GM12801 (cell line): ENCODE results near the gene CYB561.

Experiments used
- TF ChIP-seq, protein P1 (sequence below): IDR thresholded peaks from one replicate; pipeline ENCODE4 v1.5.1; 2011; ENCODE audit warnings: control low read depth; ENCODE audit not compliant: insufficient read length; ENCODE audit errors: extremely low read depth

CYB561 gene

DNA sequence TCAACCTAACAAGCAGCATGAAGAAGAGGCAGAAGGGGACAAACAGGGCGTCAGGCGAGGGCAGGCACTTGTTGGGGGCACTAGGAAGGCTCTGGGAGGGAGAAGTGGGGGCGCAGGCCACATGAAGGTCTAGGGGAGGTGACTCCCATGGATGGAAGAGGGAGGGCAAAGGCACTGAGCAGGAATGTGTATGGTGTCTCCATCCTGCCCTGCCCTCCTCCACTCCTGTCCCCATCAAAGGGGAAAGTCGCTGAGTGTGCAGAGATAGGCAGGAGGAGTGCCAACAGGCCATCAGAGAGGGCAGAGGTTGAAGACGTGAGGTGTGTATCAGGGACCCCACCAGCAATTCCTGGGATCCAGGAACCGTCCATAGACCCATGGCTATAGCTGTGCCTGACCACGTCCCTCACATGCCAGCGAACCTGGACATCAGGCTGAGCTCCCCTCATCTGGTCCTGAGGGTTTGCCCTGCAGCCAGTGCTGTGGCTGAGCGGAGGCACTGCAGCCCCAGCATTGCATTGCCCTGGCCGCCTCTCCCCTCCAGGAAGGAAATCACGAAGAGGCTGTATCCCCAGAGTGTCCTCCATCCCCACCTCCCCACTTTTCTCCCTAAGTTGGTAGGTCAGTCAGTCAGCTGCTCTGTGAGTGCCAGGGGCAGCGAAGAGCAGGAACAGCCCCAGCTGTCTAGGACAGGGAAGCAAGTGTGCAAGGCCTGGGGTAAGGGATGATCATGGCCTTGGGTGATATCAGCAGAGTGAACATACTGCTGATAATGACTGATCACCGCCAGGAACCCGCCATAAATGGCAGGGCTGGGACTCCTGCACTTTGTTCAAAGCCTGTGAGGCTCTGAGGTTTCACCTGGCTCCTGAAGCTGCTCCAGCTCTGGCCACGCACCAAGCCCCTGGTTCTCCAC lies 6.2 kb upstream of the CYB561 start:
- TF ChIP-seq, protein P1, sequence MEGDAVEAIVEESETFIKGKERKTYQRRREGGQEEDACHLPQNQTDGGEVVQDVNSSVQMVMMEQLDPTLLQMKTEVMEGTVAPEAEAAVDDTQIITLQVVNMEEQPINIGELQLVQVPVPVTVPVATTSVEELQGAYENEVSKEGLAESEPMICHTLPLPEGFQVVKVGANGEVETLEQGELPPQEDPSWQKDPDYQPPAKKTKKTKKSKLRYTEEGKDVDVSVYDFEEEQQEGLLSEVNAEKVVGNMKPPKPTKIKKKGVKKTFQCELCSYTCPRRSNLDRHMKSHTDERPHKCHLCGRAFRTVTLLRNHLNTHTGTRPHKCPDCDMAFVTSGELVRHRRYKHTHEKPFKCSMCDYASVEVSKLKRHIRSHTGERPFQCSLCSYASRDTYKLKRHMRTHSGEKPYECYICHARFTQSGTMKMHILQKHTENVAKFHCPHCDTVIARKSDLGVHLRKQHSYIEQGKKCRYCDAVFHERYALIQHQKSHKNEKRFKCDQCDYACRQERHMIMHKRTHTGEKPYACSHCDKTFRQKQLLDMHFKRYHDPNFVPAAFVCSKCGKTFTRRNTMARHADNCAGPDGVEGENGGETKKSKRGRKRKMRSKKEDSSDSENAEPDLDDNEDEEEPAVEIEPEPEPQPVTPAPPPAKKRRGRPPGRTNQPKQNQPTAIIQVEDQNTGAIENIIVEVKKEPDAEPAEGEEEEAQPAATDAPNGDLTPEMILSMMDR = no peak

DNA sequence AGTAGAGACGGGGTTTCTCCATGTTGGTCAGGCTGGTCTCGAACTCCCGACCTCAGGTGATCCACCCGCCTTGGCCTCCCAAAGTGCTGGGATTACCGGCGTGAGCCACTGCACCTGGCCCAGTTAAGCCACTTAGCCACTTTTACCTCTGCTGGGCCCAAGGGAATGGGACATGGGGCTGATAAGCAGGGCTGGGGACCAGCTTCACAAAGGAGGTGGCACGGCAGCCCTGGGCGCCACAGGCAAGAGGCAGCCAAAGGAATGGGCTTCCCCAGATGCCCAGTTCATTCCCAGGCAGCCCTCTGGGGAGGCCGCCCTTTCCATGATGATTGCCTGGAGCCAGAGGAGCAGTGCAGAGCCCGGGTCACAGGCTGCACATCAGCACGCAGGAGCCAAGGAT lies 5.0 kb upstream of the CYB561 start:
- TF ChIP-seq, protein P1 = no peak

DNA sequence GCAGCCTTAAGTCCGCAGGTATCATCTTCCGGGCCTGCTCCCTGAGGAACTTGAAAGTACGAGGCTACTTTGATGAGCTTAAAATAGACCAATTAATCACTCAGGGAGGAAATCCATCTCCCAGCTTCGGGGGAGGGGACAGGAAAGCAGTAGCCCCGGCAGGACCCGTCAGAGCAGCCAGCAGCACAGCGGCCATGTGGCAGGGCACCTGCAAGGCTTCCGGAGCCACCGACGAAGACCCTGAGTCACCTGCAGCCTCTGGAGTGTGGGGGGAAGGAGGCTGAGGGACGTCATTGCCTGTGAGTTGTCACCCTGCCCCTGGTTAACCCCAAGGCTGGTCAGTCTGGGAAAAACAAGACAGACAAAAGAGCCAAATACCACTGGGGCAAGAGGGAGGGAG lies 4.4 kb upstream of the CYB561 start:
- TF ChIP-seq, protein P1 = no peak

DNA sequence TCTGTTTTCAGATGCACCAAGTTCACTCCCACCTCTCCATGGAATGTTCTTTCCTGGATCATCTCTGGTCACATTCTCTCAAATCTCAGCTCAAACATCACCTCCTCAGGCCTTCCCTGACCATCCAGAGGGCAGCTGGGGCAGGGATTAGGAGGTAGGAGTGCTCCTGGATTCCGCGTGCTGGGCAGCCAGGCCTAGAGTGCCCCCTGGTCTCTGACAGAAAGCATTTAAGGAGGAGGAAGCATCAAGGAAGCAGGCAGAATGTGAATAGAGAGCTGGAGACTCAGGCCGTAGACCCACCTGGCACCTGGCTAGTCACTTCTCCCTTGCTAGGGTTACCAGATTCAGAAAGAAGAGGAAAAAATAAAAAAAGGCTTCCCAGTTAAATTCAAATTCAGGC lies 2.5 kb upstream of the CYB561 start:
- TF ChIP-seq, protein P1 = no peak

DNA sequence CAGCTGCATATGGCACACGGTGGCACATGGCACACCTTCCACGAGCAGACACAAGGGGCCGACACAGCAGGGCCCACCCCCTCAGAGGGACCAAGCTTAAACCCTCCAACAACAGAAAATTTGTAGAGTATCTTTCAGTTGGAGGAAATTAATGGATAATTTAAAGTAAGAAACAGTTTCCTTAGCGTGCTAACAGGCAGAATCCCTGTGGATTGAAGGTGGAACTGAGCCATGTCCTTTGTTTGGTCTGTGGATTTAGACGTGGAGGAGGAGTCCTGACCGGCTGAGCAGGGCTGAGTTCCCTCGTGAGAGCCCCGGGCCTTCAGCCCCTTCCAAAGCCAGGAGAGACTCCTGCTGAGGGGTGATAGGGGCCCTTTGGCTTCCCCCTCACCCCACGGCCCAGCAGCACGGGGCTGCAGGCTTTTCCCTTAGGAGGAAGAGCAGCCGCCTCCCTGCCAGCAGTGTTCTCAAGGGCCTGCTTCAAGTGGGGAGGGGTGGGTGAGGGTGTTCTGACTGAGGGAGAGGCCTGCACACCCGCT lies 1.4 kb upstream of the CYB561 start:
- TF ChIP-seq, protein P1 = no peak

DNA sequence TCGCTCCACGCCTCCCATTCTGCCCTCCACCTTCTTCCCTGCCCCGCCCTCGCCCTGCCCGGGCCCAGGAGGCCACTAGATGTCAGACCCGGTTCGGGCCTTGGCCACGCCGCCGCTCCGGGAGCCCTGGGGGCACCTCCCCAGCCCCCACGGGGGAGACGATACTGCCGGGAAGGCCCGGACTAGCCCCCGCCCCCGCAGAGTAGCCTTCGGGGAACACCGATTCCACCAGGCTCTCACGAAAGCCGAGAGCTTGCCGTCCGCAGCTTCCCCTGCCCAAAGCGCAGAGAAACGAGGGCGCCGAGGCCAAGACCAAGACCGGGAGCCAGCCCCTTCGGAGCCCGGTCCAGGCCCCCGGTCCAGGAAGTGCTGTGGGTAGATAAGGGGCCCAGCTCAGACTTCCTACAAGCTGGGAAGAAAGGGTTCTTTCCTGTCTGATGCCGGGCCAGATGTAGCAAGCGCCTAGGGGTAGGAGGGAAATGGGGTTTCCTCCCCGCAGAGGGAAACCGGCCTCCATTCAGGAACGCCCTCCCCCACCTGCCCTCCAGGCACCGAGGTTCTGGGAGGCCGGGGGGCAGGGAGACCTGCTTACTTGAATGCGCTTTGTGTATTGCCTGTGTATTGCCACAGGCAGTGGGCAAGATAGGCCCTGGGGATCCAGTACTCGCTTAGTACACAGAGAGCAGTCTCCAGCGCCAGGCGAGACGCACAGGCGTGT lies 806 bp upstream of the CYB561 start:
- TF ChIP-seq, protein P1 = no peak

DNA sequence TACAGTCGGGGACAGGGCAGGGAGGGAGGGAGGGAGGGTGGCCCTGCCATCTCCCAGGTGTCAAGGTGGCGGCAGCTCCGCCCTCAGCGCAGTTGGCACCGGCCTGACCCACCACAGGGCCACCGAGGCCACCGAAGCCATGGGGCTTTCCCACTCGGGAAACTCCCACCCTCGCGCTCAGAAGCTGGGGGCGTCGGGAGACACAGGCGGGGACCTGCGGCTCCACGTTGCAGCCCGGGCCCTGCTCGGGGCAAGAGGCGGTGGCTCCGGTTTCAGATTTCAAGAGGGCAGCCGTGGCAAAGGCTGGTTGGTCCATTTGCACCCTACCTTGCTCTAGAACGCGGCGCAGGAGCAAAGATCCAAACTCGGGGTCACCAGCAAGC lies 544 bp downstream of the CYB561 start:
- TF ChIP-seq, protein P1 = no peak
